HFF-Myc (cell line): ENCODE measurements around the gene CES3.

Experiments
- DNase-seq: peaks from one replicate; pipeline ENCODE4 v3.0.0-alpha.2; 2011; ENCODE audit warnings: low read depth; ENCODE audit errors: extremely low read depth
- H3K4me3 ChIP-seq: replicated peaks from 2 replicates; pipeline ENCODE4 v1.5.1; 2011; ENCODE audit warnings: low read depth, mild to moderate bottlenecking, control low read depth, low read length
- CTCF ChIP-seq: IDR thresholded peaks from 2 replicates; pipeline ENCODE4 v1.5.1; 2012; ENCODE audit warnings: mild to moderate bottlenecking, low read depth, low read length, control low read depth; ENCODE audit errors: missing control alignments

Gene CES3

GRCh38 chr16:67006930-67007658 lies 46.0 kb downstream of the CES3 start:
- no peak overlapping the region for H3K4me3 ChIP-seq
- DNase-seq, result no peak
- TF ChIP-seq CTCF, result no peak

- TF ChIP-seq CTCF, result no peak
- H3K4me3 ChIP-seq, result no peak overlapping the region
- no peak for DNase-seq
Measured at GRCh38 chr16:67009158-67009557, 48.1 kb downstream of the CES3 start.

- no peak overlapping the region for H3K4me3 ChIP-seq
- DNase-seq, result no peak
- TF ChIP-seq CTCF, result no peak
Measured at GRCh38 chr16:67011274-67011673, 50.2 kb downstream of the CES3 start.

GRCh38 chr16:67013233-67013822 lies 52.3 kb downstream of the CES3 start:
- DNase-seq, result no peak
- H3K4me3 ChIP-seq, result peak overlapping the region; percentile 34
- TF ChIP-seq CTCF, result no peak

- TF ChIP-seq CTCF, result no peak
- no peak for DNase-seq
- H3K4me3 ChIP-seq, result peak overlapping the region; percentile 34
Measured at GRCh38 chr16:67013823-67014633, 53.0 kb downstream of the CES3 start.

GRCh38 chr16:67014634-67015312 lies 53.7 kb downstream of the CES3 start:
- H3K4me3 ChIP-seq, result no peak overlapping the region
- TF ChIP-seq CTCF, result no peak
- DNase-seq, result no peak
